Activated CD4-positive, alpha-beta T cell treated with anti-CD3 and anti-CD28 coated beads, Interleukin-2, amount 50 U/mL, for 16 hours (primary cell): ENCODE results near the gene WDR1.
"Not testable (repeated sequence)": the region's sequence is repeated elsewhere in the genome, so short reads cannot be mapped to it uniquely, and the experiment has no call there.

Source experiments
- DNase-seq: peaks from one replicate; pipeline ENCODE4 v3.0.0-alpha.2; 2020

Gene WDR1

GRCh38 chr4:10130178-10130888 is 13.7 kb upstream of the WDR1 start:
- DNase-seq: no peak

- no peak for DNase-seq
Measured at GRCh38 chr4:10129196-10130177, 12.9 kb upstream of the WDR1 start.

DNA sequence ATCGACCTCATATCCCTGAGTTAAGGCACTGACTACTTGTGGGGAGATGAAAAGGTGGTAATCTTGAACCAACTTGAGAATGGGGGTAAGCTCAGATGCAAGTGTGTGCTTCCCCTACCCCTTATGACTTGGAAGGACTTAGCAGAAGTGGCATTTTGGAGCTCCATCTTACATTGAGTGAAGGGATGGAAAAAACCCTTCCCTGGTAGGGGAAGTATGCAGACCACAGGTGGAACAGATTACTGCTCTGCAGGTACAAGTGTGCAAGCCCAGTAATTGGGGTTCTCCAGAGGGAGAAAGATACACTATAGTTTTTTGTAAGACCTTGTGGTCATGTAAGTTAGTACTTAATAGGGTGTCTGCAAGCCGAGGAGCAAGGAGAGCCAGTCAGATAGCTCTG is 12.2 kb upstream of the WDR1 start:
- no peak for DNase-seq

- DNase-seq: not testable (repeated sequence)
Measured at GRCh38 chr4:10127531-10127930, 10.9 kb upstream of the WDR1 start.

GRCh38 chr4:10124167-10124930 is 7.8 kb upstream of the WDR1 start:
- no peak for DNase-seq

DNA sequence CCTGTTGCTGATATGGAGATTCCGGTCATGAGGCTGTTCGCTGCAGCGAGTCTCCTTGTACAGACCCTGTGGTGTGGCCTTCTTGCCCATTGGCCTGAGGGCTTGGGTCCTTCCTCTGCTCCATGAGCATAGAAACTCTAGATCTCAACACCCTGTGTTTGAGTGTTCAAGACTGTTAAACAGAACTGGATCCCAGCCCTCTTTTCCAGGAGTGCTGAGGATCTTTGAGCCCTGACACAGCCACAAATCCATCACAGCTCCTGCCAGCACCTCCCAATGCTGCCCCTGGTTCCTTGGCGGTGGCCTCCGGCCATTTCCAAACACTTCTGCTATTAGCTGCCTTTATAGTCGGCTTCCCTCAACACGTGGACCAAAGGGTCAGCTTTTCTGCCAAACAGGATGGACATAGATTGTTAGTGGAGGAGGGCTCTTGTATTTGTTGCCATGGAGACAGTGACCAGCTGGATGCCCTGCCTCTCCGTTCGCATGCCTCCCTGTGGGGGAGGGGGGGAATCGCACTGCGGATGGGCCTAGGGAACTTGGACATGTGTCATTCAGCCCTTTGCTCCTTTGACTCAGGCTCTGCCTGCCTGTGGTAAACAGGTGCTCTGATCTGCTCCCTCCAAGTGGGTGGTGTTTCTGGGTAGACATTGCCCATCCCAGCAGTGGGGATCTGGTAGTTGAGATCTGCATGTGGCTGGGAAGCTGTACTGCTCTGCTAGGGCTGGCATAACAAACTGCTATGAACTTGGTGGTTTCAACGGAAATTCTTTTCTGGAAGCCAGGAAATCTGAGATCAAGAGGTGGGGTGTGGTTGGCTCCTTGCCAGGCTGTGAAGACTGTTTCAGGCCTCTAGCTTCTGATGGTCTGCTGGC is 6.9 kb upstream of the WDR1 start:
- DNase-seq: no peak

DNA sequence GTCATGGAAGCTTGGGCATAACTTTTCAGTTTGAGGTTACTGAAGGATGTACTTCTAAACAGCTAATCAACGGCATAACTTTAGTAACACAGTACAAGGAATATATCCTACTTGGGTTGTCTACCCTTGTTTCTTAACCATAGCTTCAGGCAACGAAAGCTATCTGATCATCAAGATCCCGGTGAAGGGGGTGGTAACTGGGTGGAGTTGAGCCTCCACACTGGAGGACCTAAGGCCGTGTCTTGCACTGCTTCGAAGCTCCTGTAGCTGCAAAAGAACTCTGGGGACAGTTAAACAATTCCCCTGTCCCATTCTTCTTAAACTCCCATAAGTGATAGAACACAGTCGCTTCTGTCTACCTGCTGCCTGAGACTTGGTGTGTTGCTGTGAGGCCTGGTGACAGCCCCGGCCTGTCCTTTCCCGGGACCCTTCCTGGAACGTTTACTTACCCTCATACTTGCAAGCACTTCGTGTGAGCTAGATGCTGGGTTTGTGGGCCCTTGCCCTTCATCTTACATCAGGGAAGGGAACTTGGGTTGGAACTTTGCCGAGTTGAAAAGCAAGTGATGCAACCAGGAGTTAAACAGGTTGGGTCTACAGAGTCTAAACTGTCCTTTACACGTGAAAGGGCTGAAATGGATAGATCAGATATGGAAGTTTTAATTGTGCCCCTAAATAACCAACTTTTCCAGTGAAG is 5.8 kb upstream of the WDR1 start:
- no peak for DNase-seq

GRCh38 chr4:10121568-10122208 is 5.1 kb upstream of the WDR1 start:
- DNase-seq: no peak

DNA sequence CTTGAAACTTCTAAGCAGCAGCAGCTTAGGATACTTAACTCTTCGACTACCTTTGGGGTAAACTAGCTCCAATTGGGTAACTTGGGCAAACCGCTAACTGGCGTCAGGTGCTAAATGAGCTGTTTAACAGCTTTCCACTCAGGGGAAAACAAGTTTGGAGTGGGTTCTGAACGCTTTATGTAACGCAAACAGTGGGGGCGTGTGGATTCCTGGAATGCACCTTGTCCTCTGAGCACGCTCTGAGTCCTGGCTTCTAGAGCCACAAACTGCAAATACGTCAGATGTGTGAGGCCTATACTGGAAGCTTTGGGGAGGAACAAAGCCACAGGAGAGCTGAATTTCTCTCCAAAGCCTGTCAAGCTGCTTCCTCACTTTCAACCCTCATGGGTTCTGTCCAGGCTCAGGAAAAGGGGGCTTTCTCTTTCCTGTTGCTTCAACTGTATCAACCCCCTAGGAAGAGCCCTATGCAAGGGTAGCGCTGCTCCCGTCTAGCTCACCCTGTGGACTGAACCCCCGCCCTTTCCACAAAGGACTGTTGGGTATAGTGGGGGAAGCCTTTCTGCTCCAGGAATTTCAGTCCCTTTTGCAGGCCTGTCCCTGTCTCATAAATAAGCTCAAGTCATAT is 4.5 kb upstream of the WDR1 start:
- DNase-seq: no peak

DNA sequence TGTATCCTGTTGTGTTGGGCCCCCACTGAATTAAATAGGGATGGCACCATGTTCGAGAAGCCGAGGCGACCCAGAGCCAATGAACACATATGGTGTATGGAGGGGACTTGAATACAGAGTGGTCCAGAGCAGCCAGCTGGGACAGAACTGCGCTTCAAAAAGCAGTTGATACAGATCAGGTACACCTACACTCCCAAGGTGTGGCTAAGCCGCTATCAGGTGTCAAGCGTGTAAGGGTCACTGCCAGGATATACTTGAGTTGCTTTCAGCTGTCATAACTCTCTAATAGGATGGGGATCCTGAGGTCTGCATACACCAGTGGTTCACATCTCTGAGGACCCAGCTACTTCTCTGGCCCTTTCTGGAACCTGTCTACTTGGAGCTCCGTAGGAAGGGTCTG is 3.2 kb upstream of the WDR1 start:
- no peak for DNase-seq

- no peak for DNase-seq
Measured at GRCh38 chr4:10119278-10119677, 2.7 kb upstream of the WDR1 start.

- DNase-seq: no peak
Measured at GRCh38 chr4:10118048-10119004, 1.7 kb upstream of the WDR1 start.

DNA sequence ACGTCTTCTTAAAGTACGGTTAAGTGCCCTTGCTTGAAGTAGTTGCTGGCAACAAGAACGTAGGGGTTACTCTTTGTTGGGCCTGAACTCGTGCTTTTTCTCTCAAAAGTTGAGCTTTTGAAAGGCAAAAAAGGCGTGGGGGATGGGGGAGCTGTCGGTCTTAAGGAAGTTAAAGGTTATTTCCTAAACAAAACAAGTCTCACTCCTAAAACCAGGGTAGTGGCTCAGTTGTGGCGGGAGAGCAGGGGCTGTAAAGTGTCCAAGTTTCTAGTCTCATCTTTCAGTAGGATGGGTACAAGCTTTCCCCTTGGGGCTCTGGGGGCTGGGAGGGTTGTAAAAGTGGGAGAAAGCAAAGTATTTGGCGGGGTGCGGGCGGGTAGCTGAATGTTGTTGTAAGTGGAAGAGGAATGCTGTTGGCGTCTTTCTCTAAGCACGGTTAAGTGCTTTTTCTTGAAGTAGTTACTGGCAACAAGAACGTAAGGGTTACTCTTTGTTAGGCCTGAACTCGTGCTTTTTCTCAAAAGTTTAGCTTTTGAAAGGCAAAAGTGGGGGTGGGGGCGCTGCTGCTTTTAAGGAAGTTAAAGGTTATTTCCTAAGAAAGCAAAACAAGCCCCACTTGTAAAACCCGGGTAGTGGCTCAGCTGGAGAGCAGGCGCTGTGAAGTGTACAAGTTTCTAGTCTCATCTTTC is 904 bp upstream of the WDR1 start:
- DNase-seq: no peak

- peak; percentile 83 for DNase-seq
Measured at GRCh38 chr4:10115797-10116568, 616 bp downstream of the WDR1 start.

- no peak for DNase-seq
Measured at GRCh38 chr4:10115271-10115796, 1.3 kb downstream of the WDR1 start.

- no peak for DNase-seq
Measured at GRCh38 chr4:10114607-10115006, 2.0 kb downstream of the WDR1 start.

DNA sequence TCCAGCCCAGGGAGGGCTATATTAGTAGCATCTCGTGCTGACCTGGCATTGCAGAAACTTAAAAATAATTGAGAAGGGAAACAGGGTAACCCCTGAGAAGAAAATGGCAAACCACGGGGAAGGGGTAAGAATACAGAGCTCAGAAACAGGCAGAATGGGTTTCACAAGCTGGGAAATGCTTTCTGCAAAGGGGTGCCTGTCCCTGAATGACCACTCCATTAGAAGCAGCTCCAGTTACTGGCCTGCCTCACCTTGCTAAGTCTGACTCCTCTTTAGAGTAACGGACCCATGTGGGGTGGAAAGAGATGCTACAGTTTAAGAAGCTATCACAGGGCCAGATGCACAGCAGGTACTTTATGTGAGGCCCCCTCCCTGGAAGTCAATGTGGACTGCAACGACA is 2.5 kb downstream of the WDR1 start:
- no peak for DNase-seq
